Measurements from ENCODE around the gene GNB1L.

DNA sequence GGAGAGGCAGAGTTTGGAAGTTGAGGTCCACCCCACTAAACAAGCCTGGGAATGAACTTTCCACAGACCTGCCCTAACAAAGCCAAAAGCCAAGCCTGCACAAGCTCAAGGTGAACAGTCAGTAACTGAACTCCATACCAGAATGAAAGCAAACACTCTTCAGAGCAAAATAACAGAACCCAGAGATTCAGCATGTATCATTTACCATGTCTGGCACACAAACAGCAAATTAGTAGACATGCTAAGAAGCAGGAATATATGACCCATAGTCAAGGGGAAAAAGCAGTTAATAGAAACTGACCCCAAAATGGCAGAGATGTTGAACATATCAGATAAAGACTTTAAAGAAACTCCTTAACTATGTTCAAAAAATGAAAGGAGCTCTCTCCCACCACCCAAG is 62.8 kb downstream of the GNB1L start:
- TF ChIP-seq, protein P1, sequence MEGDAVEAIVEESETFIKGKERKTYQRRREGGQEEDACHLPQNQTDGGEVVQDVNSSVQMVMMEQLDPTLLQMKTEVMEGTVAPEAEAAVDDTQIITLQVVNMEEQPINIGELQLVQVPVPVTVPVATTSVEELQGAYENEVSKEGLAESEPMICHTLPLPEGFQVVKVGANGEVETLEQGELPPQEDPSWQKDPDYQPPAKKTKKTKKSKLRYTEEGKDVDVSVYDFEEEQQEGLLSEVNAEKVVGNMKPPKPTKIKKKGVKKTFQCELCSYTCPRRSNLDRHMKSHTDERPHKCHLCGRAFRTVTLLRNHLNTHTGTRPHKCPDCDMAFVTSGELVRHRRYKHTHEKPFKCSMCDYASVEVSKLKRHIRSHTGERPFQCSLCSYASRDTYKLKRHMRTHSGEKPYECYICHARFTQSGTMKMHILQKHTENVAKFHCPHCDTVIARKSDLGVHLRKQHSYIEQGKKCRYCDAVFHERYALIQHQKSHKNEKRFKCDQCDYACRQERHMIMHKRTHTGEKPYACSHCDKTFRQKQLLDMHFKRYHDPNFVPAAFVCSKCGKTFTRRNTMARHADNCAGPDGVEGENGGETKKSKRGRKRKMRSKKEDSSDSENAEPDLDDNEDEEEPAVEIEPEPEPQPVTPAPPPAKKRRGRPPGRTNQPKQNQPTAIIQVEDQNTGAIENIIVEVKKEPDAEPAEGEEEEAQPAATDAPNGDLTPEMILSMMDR (conservative IDR thresholded peaks at IDR 0.05), result no peak
- no peak for TF ChIP-seq EZH2 (IDR thresholded peaks at IDR 0.05; ENCODE audit: low read depth)
